Measurements from ENCODE around the gene SUPT3H. TPM values are rescaled to one million over a fixed set of nuclear protein-coding genes. Genes with fewer than 3 reads are reported as not detected.
"Not testable (repeated sequence)": the region's sequence is repeated elsewhere in the genome, so short reads cannot be mapped to it uniquely, and the experiment has no call there.

SUPT3H gene
- total RNA-seq, 6 experiments from 2014 or later, result 5.6 to 8.2 (median 6.5) TPM

DNA sequence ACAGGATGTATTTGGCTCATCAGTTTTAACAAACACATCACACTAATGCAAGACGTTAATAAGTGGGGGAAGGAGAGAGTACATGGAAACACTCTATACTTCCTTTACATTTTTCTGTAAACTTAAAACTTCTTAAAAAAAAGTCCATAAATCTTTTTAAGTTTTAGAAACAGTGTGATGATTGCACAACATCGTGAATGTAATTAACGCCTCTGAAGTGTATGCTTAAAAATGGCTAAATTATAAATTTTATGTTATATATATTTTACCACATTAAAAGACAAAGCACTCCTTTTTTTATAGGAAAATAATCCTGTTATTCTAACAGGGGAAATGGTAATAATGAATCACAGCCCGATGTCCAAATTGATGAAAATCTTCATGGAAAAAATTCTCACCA lies 193.7 kb downstream of the SUPT3H start:
- no peaks in the 10 kb centered on the region for H3K9me3 Mint-ChIP-seq
- no peaks in the 10 kb centered on the region for H3K36me3 Mint-ChIP-seq (ENCODE audit: low read depth)
- no peaks in the 10 kb centered on the region for H3K27me3 Mint-ChIP-seq (ENCODE audit: insufficient read depth)
- H3K4me1 Mint-ChIP-seq (ENCODE audit: low read depth), result peaks cover 11% of the 10 kb centered on the region
- TF ChIP-seq, protein P1, sequence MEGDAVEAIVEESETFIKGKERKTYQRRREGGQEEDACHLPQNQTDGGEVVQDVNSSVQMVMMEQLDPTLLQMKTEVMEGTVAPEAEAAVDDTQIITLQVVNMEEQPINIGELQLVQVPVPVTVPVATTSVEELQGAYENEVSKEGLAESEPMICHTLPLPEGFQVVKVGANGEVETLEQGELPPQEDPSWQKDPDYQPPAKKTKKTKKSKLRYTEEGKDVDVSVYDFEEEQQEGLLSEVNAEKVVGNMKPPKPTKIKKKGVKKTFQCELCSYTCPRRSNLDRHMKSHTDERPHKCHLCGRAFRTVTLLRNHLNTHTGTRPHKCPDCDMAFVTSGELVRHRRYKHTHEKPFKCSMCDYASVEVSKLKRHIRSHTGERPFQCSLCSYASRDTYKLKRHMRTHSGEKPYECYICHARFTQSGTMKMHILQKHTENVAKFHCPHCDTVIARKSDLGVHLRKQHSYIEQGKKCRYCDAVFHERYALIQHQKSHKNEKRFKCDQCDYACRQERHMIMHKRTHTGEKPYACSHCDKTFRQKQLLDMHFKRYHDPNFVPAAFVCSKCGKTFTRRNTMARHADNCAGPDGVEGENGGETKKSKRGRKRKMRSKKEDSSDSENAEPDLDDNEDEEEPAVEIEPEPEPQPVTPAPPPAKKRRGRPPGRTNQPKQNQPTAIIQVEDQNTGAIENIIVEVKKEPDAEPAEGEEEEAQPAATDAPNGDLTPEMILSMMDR (IDR thresholded peaks at IDR 0.05), result no peak
- H3K27ac Mint-ChIP-seq, result no peak overlapping the region
- DNase-seq, result no peak
- no peak overlapping the region for H3K4me3 Mint-ChIP-seq

DNA sequence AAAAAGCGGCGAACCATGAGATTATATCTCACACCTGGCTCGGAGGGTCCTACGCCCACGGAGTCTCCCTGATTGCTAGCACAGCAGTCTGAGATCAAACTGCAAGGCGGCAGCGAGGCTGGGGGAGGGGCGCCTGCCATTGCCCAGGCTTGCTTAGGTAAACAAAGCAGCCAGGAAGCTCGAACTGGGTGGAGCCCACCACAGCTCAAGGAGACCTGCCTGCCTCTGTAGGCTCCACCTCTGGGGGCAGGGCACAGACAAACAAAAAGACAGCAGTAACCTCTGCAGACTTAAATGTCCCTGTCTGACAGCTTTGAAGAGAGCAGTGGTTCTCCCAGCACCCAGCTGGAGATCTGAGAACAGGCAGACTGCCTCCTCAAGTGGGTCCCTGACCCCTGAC lies 201.4 kb downstream of the SUPT3H start:
- H3K4me3 Mint-ChIP-seq; H3K9me3 Mint-ChIP-seq; DNase-seq; H3K4me1 Mint-ChIP-seq (ENCODE audit: low read depth); H3K27ac Mint-ChIP-seq; H3K27me3 Mint-ChIP-seq (ENCODE audit: insufficient read depth); H3K36me3 Mint-ChIP-seq (ENCODE audit: low read depth): not testable (repeated sequence)

DNA sequence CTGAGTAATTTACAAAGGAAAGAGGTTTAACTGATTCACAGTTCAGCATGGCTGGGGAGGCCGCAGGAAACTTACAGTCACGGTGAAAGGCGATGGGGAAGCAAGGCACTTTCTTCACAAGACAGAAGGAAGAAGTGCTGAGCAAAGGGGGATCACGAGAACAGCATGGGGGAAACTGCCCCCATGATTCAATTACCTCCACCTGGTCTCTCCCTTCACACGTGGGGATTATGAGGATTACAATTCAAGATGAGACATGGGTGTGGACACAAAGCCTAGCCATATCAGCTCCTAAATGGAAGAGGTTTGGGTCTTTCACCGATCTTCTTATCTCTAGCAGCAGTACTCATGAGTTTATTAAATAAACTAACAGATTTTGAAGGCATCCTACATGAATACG lies 202.5 kb downstream of the SUPT3H start:
- TF ChIP-seq, protein P1 (IDR thresholded peaks at IDR 0.05), result no peak
- no peaks in the 10 kb centered on the region for H3K36me3 Mint-ChIP-seq (ENCODE audit: low read depth)
- no peaks in the 10 kb centered on the region for H3K9me3 Mint-ChIP-seq
- H3K4me1 Mint-ChIP-seq (ENCODE audit: low read depth), result no peaks in the 10 kb centered on the region
- no peak for DNase-seq
- H3K27me3 Mint-ChIP-seq (ENCODE audit: insufficient read depth), result peaks cover 1% of the 10 kb centered on the region; the same call in 1 of the 2 replicates
- no peak overlapping the region for H3K27ac Mint-ChIP-seq
- no peak overlapping the region for H3K4me3 Mint-ChIP-seq

- Mint-ChIP-seq H3K4me3 (no peak overlapping the region), H3K27ac (no peak overlapping the region), H3K4me1 (ENCODE audit: low read depth) (no peaks in the 10 kb centered on the region), H3K36me3 (ENCODE audit: low read depth) (no peaks in the 10 kb centered on the region), H3K9me3 (no peaks in the 10 kb centered on the region), H3K27me3 (ENCODE audit: insufficient read depth) (peaks cover 1% of the 10 kb centered on the region; the same call in 1 of the 2 replicates)
- no peak for DNase-seq
- TF ChIP-seq, protein P1 (IDR thresholded peaks at IDR 0.05), result no peak
Measured at GRCh38 chr6:45174045-45174444, 203.7 kb downstream of the SUPT3H start.

- no peak for DNase-seq
- no peaks in the 10 kb centered on the region for H3K4me1 Mint-ChIP-seq (ENCODE audit: low read depth)
- no peaks in the 10 kb centered on the region for H3K27me3 Mint-ChIP-seq (ENCODE audit: insufficient read depth)
- H3K4me3 Mint-ChIP-seq, result no peak overlapping the region
- no peaks in the 10 kb centered on the region for H3K9me3 Mint-ChIP-seq
- TF ChIP-seq, protein P1 (IDR thresholded peaks at IDR 0.05), result no peak
- H3K36me3 Mint-ChIP-seq (ENCODE audit: low read depth), result no peaks in the 10 kb centered on the region
- H3K27ac Mint-ChIP-seq, result no peak overlapping the region
Measured at GRCh38 chr6:45171380-45171779, 206.4 kb downstream of the SUPT3H start.

- Mint-ChIP-seq H3K9me3 (no peaks in the 10 kb centered on the region), H3K4me1 (ENCODE audit: low read depth) (no peaks in the 10 kb centered on the region), H3K27ac (no peak overlapping the region), H3K36me3 (ENCODE audit: low read depth) (no peaks in the 10 kb centered on the region), H3K27me3 (ENCODE audit: insufficient read depth) (no peaks in the 10 kb centered on the region), H3K4me3 (no peak overlapping the region)
- DNase-seq, result no peak
- TF ChIP-seq, protein P1 (IDR thresholded peaks at IDR 0.05), result no peak
Measured at GRCh38 chr6:45170309-45170708, 207.4 kb downstream of the SUPT3H start.
